ENCODE measurements around the gene TBC1D12. TPM values are rescaled to one million over a fixed set of nuclear protein-coding genes. Genes with fewer than 3 reads are reported as not detected.

Gene TBC1D12
- total RNA-seq, 1 experiment from 2014 or later = 5.8 TPM

DNA sequence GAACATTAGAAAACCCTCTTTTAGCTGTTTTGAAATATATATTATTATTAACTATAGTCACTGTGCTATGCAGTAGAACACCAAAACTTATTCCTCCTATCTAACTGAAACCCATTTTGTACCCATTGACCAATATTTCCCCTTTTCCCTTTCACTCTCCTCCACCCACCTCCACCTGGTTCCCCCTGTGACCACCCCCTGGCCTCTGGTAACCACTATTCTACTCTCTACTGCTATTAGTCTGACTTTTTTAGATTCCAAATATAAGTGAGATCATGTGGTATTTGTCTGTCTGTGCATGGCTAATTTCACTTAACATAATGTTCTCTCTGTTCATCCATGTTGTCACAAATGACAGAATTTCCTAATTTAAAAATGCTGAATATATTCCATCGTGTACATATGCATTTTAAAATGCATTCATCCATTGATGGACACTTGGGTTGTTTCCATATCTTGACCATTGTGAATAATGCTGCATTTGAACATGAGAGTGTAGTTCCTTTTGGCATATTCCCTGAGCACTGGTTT, 18.7 kb downstream of the TBC1D12 start:
- CTCF ChIA-PET = no interaction called here
- Mint-ChIP-seq H3K27me3 (ENCODE audit: unreplicated experiment) (no peaks in the 10 kb centered on the region), H3K27ac (ENCODE audit: unreplicated experiment) (no peak overlapping the region), H3K36me3 (ENCODE audit: insufficient read depth, unreplicated experiment) (no peaks in the 10 kb centered on the region), H3K4me3 (ENCODE audit: low read depth, unreplicated experiment) (no peak overlapping the region), H3K9me3 (ENCODE audit: low read depth, unreplicated experiment) (no peaks in the 10 kb centered on the region), H3K4me1 (ENCODE audit: low read depth, unreplicated experiment) (no peaks in the 10 kb centered on the region)
- no TSS peak for BruUV-seq (replicated peaks)
- intact Hi-C loops (cut with micrococcal nuclease; ENCODE audit: unreplicated experiment) = no loop called here
- TF ChIP-seq, protein P1, sequence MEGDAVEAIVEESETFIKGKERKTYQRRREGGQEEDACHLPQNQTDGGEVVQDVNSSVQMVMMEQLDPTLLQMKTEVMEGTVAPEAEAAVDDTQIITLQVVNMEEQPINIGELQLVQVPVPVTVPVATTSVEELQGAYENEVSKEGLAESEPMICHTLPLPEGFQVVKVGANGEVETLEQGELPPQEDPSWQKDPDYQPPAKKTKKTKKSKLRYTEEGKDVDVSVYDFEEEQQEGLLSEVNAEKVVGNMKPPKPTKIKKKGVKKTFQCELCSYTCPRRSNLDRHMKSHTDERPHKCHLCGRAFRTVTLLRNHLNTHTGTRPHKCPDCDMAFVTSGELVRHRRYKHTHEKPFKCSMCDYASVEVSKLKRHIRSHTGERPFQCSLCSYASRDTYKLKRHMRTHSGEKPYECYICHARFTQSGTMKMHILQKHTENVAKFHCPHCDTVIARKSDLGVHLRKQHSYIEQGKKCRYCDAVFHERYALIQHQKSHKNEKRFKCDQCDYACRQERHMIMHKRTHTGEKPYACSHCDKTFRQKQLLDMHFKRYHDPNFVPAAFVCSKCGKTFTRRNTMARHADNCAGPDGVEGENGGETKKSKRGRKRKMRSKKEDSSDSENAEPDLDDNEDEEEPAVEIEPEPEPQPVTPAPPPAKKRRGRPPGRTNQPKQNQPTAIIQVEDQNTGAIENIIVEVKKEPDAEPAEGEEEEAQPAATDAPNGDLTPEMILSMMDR (IDR thresholded peaks at IDR 0.05; ENCODE audit: unreplicated experiment) = no peak
- no peak for DNase-seq

DNA sequence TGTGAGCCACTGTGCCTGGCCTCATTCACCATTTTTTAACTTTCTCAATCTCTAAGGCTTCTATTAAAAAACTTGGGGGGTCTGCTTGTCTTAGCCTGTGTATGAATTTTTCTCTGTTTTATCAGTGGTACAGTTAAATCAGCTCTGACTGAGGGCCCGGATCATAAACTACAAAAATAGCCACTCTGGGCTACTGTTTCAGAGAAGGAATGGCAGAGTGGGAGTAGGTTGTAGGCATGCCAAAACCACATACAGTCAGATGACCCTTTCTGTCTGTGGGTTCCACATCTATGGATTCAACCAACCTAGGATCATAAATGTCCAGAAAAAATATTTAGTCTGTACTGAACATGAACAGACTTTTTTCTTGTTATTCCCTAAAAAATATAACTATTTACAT, 21.3 kb downstream of the TBC1D12 start:
- Mint-ChIP-seq H3K4me3 (ENCODE audit: low read depth, unreplicated experiment) (no peak overlapping the region), H3K36me3 (ENCODE audit: insufficient read depth, unreplicated experiment) (no peaks in the 10 kb centered on the region), H3K9me3 (ENCODE audit: low read depth, unreplicated experiment) (no peaks in the 10 kb centered on the region), H3K4me1 (ENCODE audit: low read depth, unreplicated experiment) (no peaks in the 10 kb centered on the region), H3K27ac (ENCODE audit: unreplicated experiment) (no peak overlapping the region), H3K27me3 (ENCODE audit: unreplicated experiment) (no peaks in the 10 kb centered on the region)
- TF ChIP-seq, protein P1 (IDR thresholded peaks at IDR 0.05; ENCODE audit: unreplicated experiment) = no peak
- BruUV-seq (replicated peaks) = no TSS peak
- intact Hi-C loops (cut with micrococcal nuclease; ENCODE audit: unreplicated experiment) = no loop called here
- DNase-seq = no peak
- CTCF ChIA-PET = no interaction called here

DNA sequence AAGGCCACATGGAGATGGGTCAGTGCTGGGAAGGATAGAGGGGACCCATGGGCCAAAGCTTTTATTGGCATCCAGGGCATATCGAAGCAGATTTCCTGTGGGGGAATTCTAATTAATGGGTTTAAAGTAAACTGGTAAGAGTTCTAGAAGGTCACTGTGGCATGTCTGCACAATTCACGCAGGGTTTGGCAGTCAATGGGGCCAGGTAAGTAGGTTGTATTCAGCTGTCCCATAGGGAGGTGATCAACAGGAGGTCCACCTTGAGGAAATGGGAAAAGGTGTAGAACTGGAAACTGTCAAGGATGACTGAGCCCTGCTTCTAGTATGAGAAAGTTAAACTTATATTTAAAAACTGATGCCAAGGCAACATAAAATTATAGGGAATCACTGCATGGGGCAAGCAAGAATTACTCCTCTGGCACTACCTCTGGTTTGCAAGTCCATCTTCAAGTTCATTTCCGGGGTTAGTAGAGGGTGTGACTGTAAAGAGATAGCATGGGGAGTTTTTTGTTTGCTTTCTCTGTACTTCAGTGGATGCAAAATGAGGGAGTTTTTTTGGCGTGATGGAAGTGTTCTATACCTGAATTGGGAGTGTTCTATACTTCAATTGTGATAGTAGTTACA, 22.5 kb downstream of the TBC1D12 start:
- H3K27me3 Mint-ChIP-seq (ENCODE audit: unreplicated experiment) = no peaks in the 10 kb centered on the region
- H3K4me3 Mint-ChIP-seq (ENCODE audit: low read depth, unreplicated experiment) = no peak overlapping the region
- TF ChIP-seq, protein P1 (IDR thresholded peaks at IDR 0.05; ENCODE audit: unreplicated experiment) = no peak
- no peaks in the 10 kb centered on the region for H3K9me3 Mint-ChIP-seq (ENCODE audit: low read depth, unreplicated experiment)
- intact Hi-C loops (cut with micrococcal nuclease; ENCODE audit: unreplicated experiment) = no loop called here
- DNase-seq = no peak
- H3K36me3 Mint-ChIP-seq (ENCODE audit: insufficient read depth, unreplicated experiment) = no peaks in the 10 kb centered on the region
- H3K4me1 Mint-ChIP-seq (ENCODE audit: low read depth, unreplicated experiment) = no peaks in the 10 kb centered on the region
- H3K27ac Mint-ChIP-seq (ENCODE audit: unreplicated experiment) = no peak overlapping the region
- BruUV-seq (replicated peaks) = no TSS peak
- CTCF ChIA-PET = no interaction called here

DNA sequence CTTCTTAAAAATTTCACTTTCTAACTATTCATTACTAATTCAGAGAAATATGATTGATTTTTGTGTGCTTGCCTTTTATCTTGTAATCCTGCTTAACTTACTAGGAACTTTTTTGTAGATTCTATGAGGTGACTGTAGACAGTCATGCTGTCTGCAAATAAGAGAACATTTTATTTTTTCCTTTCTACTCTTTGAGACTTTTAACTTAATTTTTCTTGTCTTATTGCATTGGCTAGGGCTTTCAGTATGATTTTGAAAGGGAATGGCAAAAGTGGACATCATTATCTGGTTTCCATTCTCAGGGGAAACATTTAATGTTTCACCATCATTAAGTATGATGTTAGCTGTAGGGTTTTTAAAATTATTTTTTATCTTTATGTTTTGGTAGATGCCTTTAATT, 23.6 kb downstream of the TBC1D12 start:
- no peaks in the 10 kb centered on the region for H3K9me3 Mint-ChIP-seq (ENCODE audit: low read depth, unreplicated experiment)
- TF ChIP-seq, protein P1 (IDR thresholded peaks at IDR 0.05; ENCODE audit: unreplicated experiment) = no peak
- BruUV-seq (replicated peaks) = no TSS peak
- H3K4me1 Mint-ChIP-seq (ENCODE audit: low read depth, unreplicated experiment) = no peaks in the 10 kb centered on the region
- no peak overlapping the region for H3K27ac Mint-ChIP-seq (ENCODE audit: unreplicated experiment)
- CTCF ChIA-PET = interaction anchor here (0.7 kb wide), 1 partner anchor 22 kb away, joined by 3 read pairs; no protein-coding TSS in a partner anchor
- DNase-seq = no peak
- H3K4me3 Mint-ChIP-seq (ENCODE audit: low read depth, unreplicated experiment) = no peak overlapping the region
- intact Hi-C loops (cut with micrococcal nuclease; ENCODE audit: unreplicated experiment) = no loop called here
- H3K27me3 Mint-ChIP-seq (ENCODE audit: unreplicated experiment) = no peaks in the 10 kb centered on the region
- no peaks in the 10 kb centered on the region for H3K36me3 Mint-ChIP-seq (ENCODE audit: insufficient read depth, unreplicated experiment)
